H1 (cell line): ENCODE results near the gene MLKL. TPM values are rescaled to one million over a fixed set of nuclear protein-coding genes. Genes with fewer than 3 reads are reported as not detected.

ENCODE experiments used
- CTCF ChIA-PET: fragments of 300-600 bp; sonication (Branson Sonifier 250); formaldehyde crosslinking; loops from one replicate; lab custom pipeline; 2021; ENCODE audit not compliant: partially characterized antibody; lab: Charles Lee
- POLR2A ChIA-PET: fragments of 300-600 bp; sonication (Branson Sonifier 250); formaldehyde crosslinking; loops from one replicate; lab custom pipeline; 2021; ENCODE audit warnings: inconsistent platforms; ENCODE audit not compliant: partially characterized antibody; lab: Charles Lee
- DNase-seq, 2 experiments: peaks; one replicate each; pipeline versions ENCODE4 v3.0.0 to v3.0.0-alpha.2; 2010 to 2022; ENCODE audit warnings: low spot score in 2 of 2, low read depth in 1 of 2, mixed read lengths in 1 of 2
- FAIRE-seq: peaks from 2 replicates; lab custom pipeline; 2011; peaks lifted over from hg19 to GRCh38; lab: Jason Lieb, UNC
- H2AFZ ChIP-seq: 2 replicates; pipeline ENCODE4 v1.8.1; 2012; ENCODE audit warnings: low read length, inconsistent platforms
- H2AK5ac ChIP-seq: 2 replicates; pipeline ENCODE4 v1.6.1; 2013; ENCODE audit warnings: low read depth, low read length
- H2BK120ac ChIP-seq: replicated peaks from 2 replicates; pipeline ENCODE3; 2013; ENCODE audit warnings: low read depth, low read length, inconsistent platforms
- H2BK12ac ChIP-seq: 2 replicates; pipeline ENCODE4 v1.6.1; 2013; ENCODE audit warnings: low read depth, low read length
- H2BK15ac ChIP-seq: 2 replicates; pipeline ENCODE4 v1.6.1; 2013; ENCODE audit warnings: low read length
- H2BK20ac ChIP-seq: 2 replicates; pipeline ENCODE4 v1.6.1; 2013; ENCODE audit warnings: low read length
- H2BK5ac ChIP-seq: 2 replicates; pipeline ENCODE4 v1.6.1; 2013; ENCODE audit warnings: low read depth, low read length
- H3K14ac ChIP-seq: 2 replicates; pipeline ENCODE4 v1.6.1; 2013; ENCODE audit warnings: inconsistent platforms; ENCODE audit not compliant: insufficient read length
- H3K18ac ChIP-seq: 2 replicates; pipeline ENCODE4 v1.6.1; 2013; ENCODE audit warnings: low read length; ENCODE audit errors: extremely low read depth
- H3K23ac ChIP-seq: 2 replicates; pipeline ENCODE4 v1.6.1; 2013; ENCODE audit warnings: inconsistent platforms; ENCODE audit not compliant: insufficient read length
- H3K23me2 ChIP-seq: 2 replicates; pipeline ENCODE4 v1.6.1; 2013; ENCODE audit warnings: low read depth, low read length
- H3K27ac ChIP-seq: 2 replicates; pipeline ENCODE4 v1.6.1; 2011; ENCODE audit warnings: low read depth, low read length, inconsistent platforms
- H3K27me3 ChIP-seq, 4 experiments: replicated peaks in 1 of 4; 1 replicate in 1 of 4; 2 replicates in 3 of 4; pipeline versions ENCODE4 v1.6.1 to v1.8.1; 2011 to 2013; ENCODE audit warnings: low read length in 3 of 4, mild to moderate bottlenecking in 3 of 4, inconsistent platforms in 2 of 4, mixed read lengths in 2 of 4, moderate library complexity in 1 of 4; ENCODE audit not compliant: control insufficient read depth in 3 of 4, insufficient read depth in 3 of 4; ENCODE audit errors: extremely low read depth in 1 of 4
- H3K36me3 ChIP-seq, 4 experiments: 2 replicates each; pipeline versions ENCODE4 v1.6.1 to v1.8.1; 2011 to 2013; ENCODE audit warnings: mild to moderate bottlenecking in 4 of 4, low read length in 3 of 4, moderate library complexity in 2 of 4, control low read depth in 1 of 4, inconsistent platforms in 1 of 4; ENCODE audit not compliant: insufficient read depth in 4 of 4, control insufficient read depth in 2 of 4
- H3K4ac ChIP-seq: replicated peaks from 2 replicates; pipeline ENCODE3; 2013; ENCODE audit warnings: low read length, low read depth, mixed read lengths, inconsistent platforms; ENCODE audit not compliant: insufficient read length
- H3K4me1 ChIP-seq, 4 experiments: replicated peaks in 1 of 4; 1 replicate in 1 of 4; 2 replicates in 3 of 4; pipeline versions ENCODE4 v1.6.1 to v1.8.1; 2011 to 2013; ENCODE audit warnings: low read length in 3 of 4, inconsistent platforms in 2 of 4, mixed read lengths in 1 of 4; ENCODE audit not compliant: insufficient read depth in 4 of 4, control insufficient read depth in 3 of 4
- H3K4me2 ChIP-seq, 2 experiments: 2 replicates each; pipeline versions ENCODE4 v1.6.1 to v1.8.1; 2011 to 2013; ENCODE audit warnings: low read depth in 2 of 2, low read length in 2 of 2, control low read depth in 1 of 2, inconsistent platforms in 1 of 2, mild to moderate bottlenecking in 1 of 2; ENCODE audit not compliant: insufficient read depth in 1 of 2
- H3K4me3 ChIP-seq, 4 experiments: fragments of 200-600, 300-600 bp in 1 of 4; sonication (generic), shearing (Covaris generic), sonication (Bioruptor Twin) in 1 of 4; 2 replicates each; pipeline versions ENCODE4 v1.5.1 to v1.8.1; 2011 to 2016; ENCODE audit warnings: low read length in 4 of 4, low read depth in 3 of 4, control low read depth in 2 of 4, inconsistent platforms in 2 of 4, mild to moderate bottlenecking in 2 of 4, mixed read lengths in 1 of 4, moderate library complexity in 1 of 4; ENCODE audit not compliant: insufficient read depth in 2 of 4; ENCODE audit errors: extremely low read depth in 1 of 4
- H3K56ac ChIP-seq: replicated peaks from 2 replicates; pipeline ENCODE3; 2013; ENCODE audit warnings: low read depth, mild to moderate bottlenecking, mixed read lengths, low read length, inconsistent platforms; ENCODE audit not compliant: insufficient read length
- H3K79me1 ChIP-seq: 2 replicates; pipeline ENCODE4 v1.6.1; 2013; ENCODE audit warnings: low read depth, low read length, control low read depth
- H3K79me2 ChIP-seq, 2 experiments: 2 replicates each; pipeline versions ENCODE4 v1.6.1 to v1.8.1; 2012 to 2013; ENCODE audit warnings: low read length in 2 of 2, mild to moderate bottlenecking in 2 of 2, inconsistent platforms in 1 of 2; ENCODE audit not compliant: insufficient read depth in 2 of 2, control insufficient read depth in 1 of 2
- H3K9ac ChIP-seq, 4 experiments: replicated peaks in 1 of 4; 1 replicate in 1 of 4; 2 replicates in 3 of 4; pipeline versions ENCODE4 v1.6.1 to v1.8.1; 2011 to 2013; ENCODE audit warnings: low read depth in 3 of 4, low read length in 3 of 4, control low read depth in 2 of 4, mild to moderate bottlenecking in 2 of 4, moderate library complexity in 2 of 4, inconsistent platforms in 1 of 4; ENCODE audit errors: extremely low read depth in 1 of 4
- H3K9me3 ChIP-seq, 2 experiments: 2 replicates each; pipeline versions ENCODE4 v1.6.1 to v1.8.1; 2012 to 2013; ENCODE audit warnings: mild to moderate bottlenecking in 2 of 2, moderate library complexity in 2 of 2, control low read depth in 1 of 2, inconsistent platforms in 1 of 2, low read depth in 1 of 2, low read length in 1 of 2, mixed read lengths in 1 of 2; ENCODE audit not compliant: insufficient read depth in 2 of 2
- H4K20me1 ChIP-seq, 2 experiments: replicated peaks in 1 of 2; 2 replicates each; pipeline versions ENCODE3 to v1.8.1; 2011 to 2013; ENCODE audit warnings: inconsistent platforms in 2 of 2, low read length in 2 of 2, mild to moderate bottlenecking in 1 of 2; ENCODE audit not compliant: insufficient read depth in 2 of 2, control insufficient read depth in 1 of 2
- H4K5ac ChIP-seq: 2 replicates; pipeline ENCODE4 v1.6.1; 2013; ENCODE audit warnings: low read length, low read depth, mixed read lengths, inconsistent platforms; ENCODE audit not compliant: insufficient read length
- H4K8ac ChIP-seq: 2 replicates; pipeline ENCODE4 v1.8.0; 2013; ENCODE audit warnings: mild to moderate bottlenecking, moderate library complexity, low read length, inconsistent platforms; ENCODE audit not compliant: insufficient read depth; ENCODE audit errors: extremely low read depth
- H4K91ac ChIP-seq: replicated peaks from 2 replicates; pipeline ENCODE3; 2013; ENCODE audit warnings: low read length, mixed read lengths, inconsistent platforms; ENCODE audit not compliant: insufficient read length
- ASH2L ChIP-seq: fragments of 200-600, 300-600 bp; sonication (generic); IDR thresholded peaks from one replicate; pipeline ENCODE4 v1.7.1; 2017; ENCODE audit warnings: low read length
- ATF2 ChIP-seq: IDR thresholded peaks from 2 replicates; pipeline ENCODE4 v1.6.1; 2012; ENCODE audit warnings: low read length, inconsistent platforms
- GABPA ChIP-seq: IDR thresholded peaks from 2 replicates; pipeline ENCODE4 v1.6.1; 2011; ENCODE audit warnings: mild to moderate bottlenecking, low read length, moderate library complexity, borderline replicate concordance; ENCODE audit not compliant: insufficient read depth
- KDM5A ChIP-seq: fragments of 200-600 bp; IDR thresholded peaks from 2 replicates; pipeline ENCODE4 v1.7.1; 2012; ENCODE audit warnings: mild to moderate bottlenecking, low read length, inconsistent platforms, mixed read lengths
- MAX ChIP-seq: IDR thresholded peaks from 2 replicates; pipeline ENCODE4 v1.6.1; 2012; ENCODE audit warnings: inconsistent platforms
- NRF1 ChIP-seq: IDR thresholded peaks from 2 replicates; pipeline ENCODE4 v1.6.1; 2011; ENCODE audit warnings: mild to moderate bottlenecking, low read depth, low read length, improper control_type of control experiment
- RFX5 ChIP-seq: IDR thresholded peaks from 2 replicates; pipeline ENCODE4 v1.6.1; 2011; ENCODE audit warnings: low read depth, low read length, improper control_type of control experiment, borderline replicate concordance
- RXRA ChIP-seq: IDR thresholded peaks from 2 replicates; pipeline ENCODE4 v1.6.1; 2011; ENCODE audit warnings: low read depth, mild to moderate bottlenecking, low read length, moderate library complexity; ENCODE audit not compliant: insufficient read depth
- SIN3A ChIP-seq, 2 experiments: IDR thresholded peaks in 1 of 2; conservative IDR thresholded peaks in 1 of 2; 2 replicates each; pipeline ENCODE4 v1.6.1; 2011 to 2012; ENCODE audit warnings: low read length in 2 of 2, improper control_type of control experiment in 1 of 2, low read depth in 1 of 2, mild to moderate bottlenecking in 1 of 2
- SIX5 ChIP-seq: IDR thresholded peaks from 2 replicates; pipeline ENCODE4 v1.6.1; 2011; ENCODE audit warnings: mild to moderate bottlenecking, low read depth, low read length
- SP1 ChIP-seq: IDR thresholded peaks from 2 replicates; pipeline ENCODE4 v1.6.1; 2011; ENCODE audit warnings: low read depth, low read length
- TBP ChIP-seq: IDR thresholded peaks from 2 replicates; pipeline ENCODE4 v1.6.1; 2011; ENCODE audit warnings: low read depth, low read length, improper control_type of control experiment
- WGBS, 2 experiments: shearing (Covaris generic) in 1 of 2; methylation state at CpG; one replicate each; pipeline versions ENCODE4 v1.1.6 to v1.1.7; 2013 to 2015; ENCODE audit warnings: low lambda C conversion rate in 2 of 2, mixed read lengths in 2 of 2, inconsistent platforms in 1 of 2, low coverage in 1 of 2, missing lambda C conversion rate in 1 of 2; ENCODE audit not compliant: insufficient replicate concordance in 2 of 2, insufficient coverage in 1 of 2, insufficient read length in 1 of 2; ENCODE audit errors: extremely low coverage in 1 of 2, missing lambda C conversion rate in 1 of 2; 5-methylcytosine and 5-hydroxymethylcytosine counted together
- polyA plus RNA-seq, 7 experiments: library from polyadenylated mRNA; depleted of rRNA in 3 of 7; stranded (reverse) in 5 of 7; unstranded in 2 of 7; fragments of >200 nt in 5 of 7; fragments of 200-250 nt in 2 of 7; gene quantifications; 1 replicate in 5 of 7; 2 replicates in 1 of 7; 4 replicates in 1 of 7; pipeline versions ENCODE4 v1.2.1 to v1.2.3, GENCODE V29; 2011 to 2013; ENCODE audit warnings: missing spikeins in 2 of 7, mixed read lengths in 2 of 7
- total RNA-seq: library from RNA; stranded (reverse); fragmentation: NEBNext Ultra II Directional; extraction: Animal tissue kit (Norgen Biotek cat#: 25700); gene quantifications from 2 replicates; pipeline ENCODE4 v1.2.1, GENCODE V29; 2021

Gene MLKL
- total and polyA plus RNA-seq, 2 of the 8 experiments (the other 6 are each of a cell fraction or from before 2014, with no cell fraction given): 1.6 to 2.1 TPM

- H3K27ac ChIP-seq: no peak overlapping the region
- no peaks in the 10 kb centered on the region for H3K27me3 ChIP-seq
- no peaks in the 10 kb centered on the region for H3K79me2 ChIP-seq
- H2AK5ac ChIP-seq: no peak overlapping the region
- no peak overlapping the region for H3K23ac ChIP-seq
- H3K4ac ChIP-seq: no peak overlapping the region
- no peak overlapping the region for H4K91ac ChIP-seq
- no peak overlapping the region for H4K5ac ChIP-seq
- no peak overlapping the region for H3K9ac ChIP-seq
- H3K4me1 ChIP-seq: no peaks in the 10 kb centered on the region
- FAIRE-seq (no peak), DNase-seq (no peak)
- H3K79me1 ChIP-seq: no peaks in the 10 kb centered on the region; the same call in 1 of the 2 replicates
- no peak overlapping the region for H2AFZ ChIP-seq
- POLR2A ChIA-PET: interaction anchor here (0.6 to 1.2 kb wide), 3 partner anchors 10 to 85 kb away, joined by 3 read pairs; no protein-coding TSS in a partner anchor
- 98% methylated on average over 5 of the region's 5 CpGs; no CpG with 5 or more reads in 1 of the 2 experiments for WGBS, 2 experiments
- no peak overlapping the region for H2BK15ac ChIP-seq
- no peaks in the 10 kb centered on the region for H3K9me3 ChIP-seq
- no peak overlapping the region for H3K4me2 ChIP-seq
- CTCF ChIA-PET: interaction anchor here (0.6 to 1.1 kb wide), 3 partner anchors 10 to 41 kb away, joined by 3 to 4 read pairs (median 3); no protein-coding TSS in a partner anchor
- no peak overlapping the region for H2BK20ac ChIP-seq
- no peak overlapping the region for H3K18ac ChIP-seq
- H2BK120ac ChIP-seq: no peak overlapping the region
- H4K8ac ChIP-seq: no peak overlapping the region
- H3K23me2 ChIP-seq: no peaks in the 10 kb centered on the region
- peaks cover 2 to 8% of the 10 kb centered on the region in 2 experiments for H4K20me1 ChIP-seq
- H3K14ac ChIP-seq: no peak overlapping the region
- H2BK12ac ChIP-seq: no peak overlapping the region
- H3K4me3 ChIP-seq: no peak overlapping the region
- H3K56ac ChIP-seq: no peak overlapping the region
- H3K36me3 ChIP-seq: peaks cover 25 to 94% (median 63%) of the 10 kb centered on the region in 4 experiments
- no peak overlapping the region for H2BK5ac ChIP-seq
- TF ChIP-seq KDM5A: no peak
- no peak for TF ChIP-seq GABPA
- TF ChIP-seq MAX: no peak
- no peak for TF ChIP-seq RXRA
- TF ChIP-seq NRF1: no peak
- TF ChIP-seq SIN3A (conservative IDR thresholded peaks at IDR 0.05 in 1 of 2, IDR thresholded peaks at IDR 0.05 in 1 of 2; ENCODE audit: low read depth in 1 of 2, low read length in 2 of 2): no peak
- no peak for TF ChIP-seq ASH2L
- no peak for TF ChIP-seq ATF2
- TF ChIP-seq SP1: no peak
- TF ChIP-seq SIX5: no peak
- TF ChIP-seq RFX5: no peak
- no peak for TF ChIP-seq TBP
These were observed 65.4 kb downstream of the MLKL start for GRCh38 chr16:74635303-74635702.
